ENCODE measurements around the gene DIO2.

DNA sequence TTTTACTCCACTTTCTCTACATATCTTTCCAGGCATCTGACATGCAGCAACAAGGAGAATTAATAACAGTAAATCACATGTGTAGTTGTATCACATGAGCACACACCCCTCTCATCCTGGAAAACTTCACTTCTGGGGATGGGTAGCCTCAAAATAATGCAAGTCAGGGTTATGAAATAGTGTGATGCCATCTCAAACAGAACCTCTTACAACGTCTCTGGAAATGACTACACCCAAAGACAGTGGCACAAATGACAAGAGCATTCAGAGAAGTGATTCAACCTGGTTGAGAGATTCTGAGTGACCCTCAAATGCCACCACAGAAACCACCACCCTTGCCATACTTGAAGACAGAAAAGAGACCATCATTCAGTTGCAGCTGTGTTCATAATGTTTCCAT lies 2.8 kb downstream of the DIO2 start:
- TF ChIP-seq, protein P1, sequence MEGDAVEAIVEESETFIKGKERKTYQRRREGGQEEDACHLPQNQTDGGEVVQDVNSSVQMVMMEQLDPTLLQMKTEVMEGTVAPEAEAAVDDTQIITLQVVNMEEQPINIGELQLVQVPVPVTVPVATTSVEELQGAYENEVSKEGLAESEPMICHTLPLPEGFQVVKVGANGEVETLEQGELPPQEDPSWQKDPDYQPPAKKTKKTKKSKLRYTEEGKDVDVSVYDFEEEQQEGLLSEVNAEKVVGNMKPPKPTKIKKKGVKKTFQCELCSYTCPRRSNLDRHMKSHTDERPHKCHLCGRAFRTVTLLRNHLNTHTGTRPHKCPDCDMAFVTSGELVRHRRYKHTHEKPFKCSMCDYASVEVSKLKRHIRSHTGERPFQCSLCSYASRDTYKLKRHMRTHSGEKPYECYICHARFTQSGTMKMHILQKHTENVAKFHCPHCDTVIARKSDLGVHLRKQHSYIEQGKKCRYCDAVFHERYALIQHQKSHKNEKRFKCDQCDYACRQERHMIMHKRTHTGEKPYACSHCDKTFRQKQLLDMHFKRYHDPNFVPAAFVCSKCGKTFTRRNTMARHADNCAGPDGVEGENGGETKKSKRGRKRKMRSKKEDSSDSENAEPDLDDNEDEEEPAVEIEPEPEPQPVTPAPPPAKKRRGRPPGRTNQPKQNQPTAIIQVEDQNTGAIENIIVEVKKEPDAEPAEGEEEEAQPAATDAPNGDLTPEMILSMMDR (IDR thresholded peaks at IDR 0.05; ENCODE audit: low read length), result no peak
- TF ChIP-seq EZH2phosphoT487 (IDR thresholded peaks at IDR 0.05; ENCODE audit: low read length) (no peak), EZH2 (optimal IDR thresholded peaks at IDR 0.05; ENCODE audit: low read depth, low read length) (no peak)
